ENCODE measurements around the gene DCBLD2. TPM values are rescaled to one million over a fixed set of nuclear protein-coding genes. Genes with fewer than 3 reads are reported as not detected.

DCBLD2 gene
- polyA plus RNA-seq, 1 of the 3 experiments (the other 2 are of a cell fraction): 159 TPM

GRCh38 chr3:98777801-98778220, 123.7 kb downstream of the DCBLD2 start:
- Histone ChIP-seq H3K79me2 (ENCODE audit: insufficient read depth) (no peaks in the 10 kb centered on the region), H2AFZ (ENCODE audit: low read depth) (no peak overlapping the region), H3K9me3 (no peaks in the 10 kb centered on the region), H3K9ac (peak overlapping the region; percentile 2; the same call in 1 of the 2 replicates), H3K4me1 (ENCODE audit: control insufficient read depth in 1 of 2, insufficient read depth in 2 of 2, low read depth in 1 of 2, low read length in 1 of 2) (peaks cover 0 to 39% of the 10 kb centered on the region in 2 experiments), H3K4me2 (peak overlapping the region; percentile 38; the same call in 1 of the 2 replicates), H3F3A (replicated peaks; ENCODE audit: insufficient read depth) (peaks cover 33% of the 10 kb centered on the region), H3K36me3 (replicated peaks in 1 of 2; ENCODE audit: control insufficient read depth in 1 of 2, insufficient read depth in 2 of 2, low read length in 1 of 2) (peaks cover 8 to 47% of the 10 kb centered on the region in 2 experiments), H3K27me3 (ENCODE audit: insufficient read depth) (no peaks in the 10 kb centered on the region), H3K4me3 (ENCODE audit: low read depth in 2 of 2, low read length in 1 of 2) (no peak overlapping the region), H3K9me2 (no peaks in the 10 kb centered on the region), H3K27ac (ENCODE audit: low read depth in 2 of 2, low read length in 1 of 2) (peak overlapping the region; percentile 60 to 84), H4K20me1 (ENCODE audit: insufficient read depth) (no peaks in the 10 kb centered on the region)
- no peak for TF ChIP-seq NRF1 (IDR thresholded peaks at IDR 0.05; ENCODE audit: low read depth, low read length)
- TF ChIP-seq, protein P1, sequence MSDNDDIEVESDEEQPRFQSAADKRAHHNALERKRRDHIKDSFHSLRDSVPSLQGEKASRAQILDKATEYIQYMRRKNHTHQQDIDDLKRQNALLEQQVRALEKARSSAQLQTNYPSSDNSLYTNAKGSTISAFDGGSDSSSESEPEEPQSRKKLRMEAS (IDR thresholded peaks at IDR 0.05; ENCODE audit: low read depth): no peak
- TF ChIP-seq RAD21 (IDR thresholded peaks at IDR 0.05; ENCODE audit: low read length): 0 out of 2 replicates have a peak, but pooled peaks have one; percentile 13
- peak; percentile 56 for TF ChIP-seq NFIC (IDR thresholded peaks at IDR 0.05; ENCODE audit: borderline replicate concordance)
- no peak for TF ChIP-seq FOSL2 (IDR thresholded peaks at IDR 0.05; ENCODE audit: borderline replicate concordance, low read depth)
- ChIA-PET CTCF (interaction anchor here (1.0 to 1.4 kb wide), 3 partner anchors 17 to 177 kb away, joined by 3 to 8 read pairs (median 3); no protein-coding TSS in a partner anchor), POLR2A (no interaction called here)
- no peak for DNase-seq

DNA sequence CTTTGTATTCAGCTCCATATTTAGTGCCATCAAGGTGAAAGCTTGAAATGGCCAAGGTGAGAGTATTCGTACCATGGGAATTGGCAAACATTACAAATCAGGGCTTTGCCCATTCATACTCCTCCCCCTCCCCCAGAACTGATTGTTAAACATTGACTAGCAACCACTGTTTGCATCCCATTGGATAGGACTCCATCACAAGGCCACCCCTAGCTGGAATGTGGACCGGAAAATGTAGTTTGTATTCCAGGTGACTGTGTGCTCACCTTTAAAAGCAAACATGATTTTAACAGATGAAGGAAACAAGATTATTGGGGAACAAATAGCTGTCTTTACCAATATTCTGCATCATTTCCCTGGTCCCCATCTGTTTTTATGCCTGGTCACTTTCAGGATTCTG, 124.2 kb downstream of the DCBLD2 start:
- H3K4me2 ChIP-seq: peak overlapping the region; percentile 38; the same call in 1 of the 2 replicates
- no peaks in the 10 kb centered on the region for H3K79me2 ChIP-seq (ENCODE audit: insufficient read depth)
- POLR2A ChIA-PET: no interaction called here
- WGBS (ENCODE audit: low lambda C conversion rate): 92% methylated on average over 2 of the region's 2 CpGs
- peak overlapping the region; percentile 60 to 84 for H3K27ac ChIP-seq (ENCODE audit: low read depth in 2 of 2, low read length in 1 of 2)
- H3K9ac ChIP-seq: no peak overlapping the region
- H4K20me1 ChIP-seq (ENCODE audit: insufficient read depth): no peaks in the 10 kb centered on the region
- no peaks in the 10 kb centered on the region for H3K27me3 ChIP-seq (ENCODE audit: insufficient read depth)
- H3K9me2 ChIP-seq: no peaks in the 10 kb centered on the region
- H3K36me3 ChIP-seq (replicated peaks in 1 of 2; ENCODE audit: control insufficient read depth in 1 of 2, insufficient read depth in 2 of 2, low read length in 1 of 2): peaks cover 8 to 47% of the 10 kb centered on the region in 2 experiments
- H3K4me1 ChIP-seq (ENCODE audit: control insufficient read depth in 1 of 2, insufficient read depth in 2 of 2, low read depth in 1 of 2, low read length in 1 of 2): peaks cover 0 to 39% of the 10 kb centered on the region in 2 experiments
- H3K9me3 ChIP-seq: no peaks in the 10 kb centered on the region
- CTCF ChIA-PET: interaction anchor here (1.0 to 1.4 kb wide), 3 partner anchors 18 to 177 kb away, joined by 3 to 8 read pairs (median 3); no protein-coding TSS in a partner anchor
- no peak for DNase-seq
- H3K4me3 ChIP-seq (ENCODE audit: low read depth in 2 of 2, low read length in 1 of 2): no peak overlapping the region
- H3F3A ChIP-seq (replicated peaks; ENCODE audit: insufficient read depth): peaks cover 33% of the 10 kb centered on the region
- no peak overlapping the region for H2AFZ ChIP-seq (ENCODE audit: low read depth)
- TF ChIP-seq CTCF (IDR thresholded peaks at IDR 0.05) (no peak), POLR2AphosphoS5 (IDR thresholded peaks at IDR 0.05; ENCODE audit: low read depth, low read length) (no peak), ELF1 (IDR thresholded peaks at IDR 0.05) (no peak), IRF3 (IDR thresholded peaks at IDR 0.05; ENCODE audit: low read depth, low read length) (no peak), EZH2phosphoT487 (IDR thresholded peaks at IDR 0.05; ENCODE audit: borderline replicate concordance, low read depth) (no peak), YY1 (IDR thresholded peaks at IDR 0.05; ENCODE audit: low read depth) (no peak)
